Measurements from ENCODE around the gene TMX2. TPM values are rescaled to one million over a fixed set of nuclear protein-coding genes. Genes with fewer than 3 reads are reported as not detected.

Gene TMX2
- total RNA-seq, 1 experiment from 2014 or later = 93.9 TPM

DNA sequence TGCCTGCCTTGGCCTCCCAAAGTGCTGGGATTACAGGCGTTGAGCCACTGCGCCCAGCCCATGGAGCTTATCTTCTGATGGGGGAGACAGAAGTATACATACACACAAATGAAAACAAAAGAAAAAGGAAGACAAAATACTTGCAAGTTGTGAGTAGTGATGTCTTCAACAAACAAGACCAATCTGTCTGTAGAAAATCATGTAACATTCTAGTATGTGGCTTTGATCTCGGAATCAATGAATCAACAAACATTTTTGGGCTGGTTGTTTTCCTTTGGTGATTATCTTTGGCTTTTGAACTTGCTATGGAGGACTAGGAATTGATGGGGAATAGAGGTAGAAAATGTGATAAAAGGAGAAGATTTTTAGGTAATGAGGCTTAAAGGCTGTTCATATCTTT lies 45.8 kb downstream of the TMX2 start (continued):
- TF ChIP-seq, protein P1, sequence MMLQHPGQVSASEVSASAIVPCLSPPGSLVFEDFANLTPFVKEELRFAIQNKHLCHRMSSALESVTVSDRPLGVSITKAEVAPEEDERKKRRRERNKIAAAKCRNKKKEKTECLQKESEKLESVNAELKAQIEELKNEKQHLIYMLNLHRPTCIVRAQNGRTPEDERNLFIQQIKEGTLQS (IDR thresholded peaks at IDR 0.05) = no peak
- TF ChIP-seq, protein P2, sequence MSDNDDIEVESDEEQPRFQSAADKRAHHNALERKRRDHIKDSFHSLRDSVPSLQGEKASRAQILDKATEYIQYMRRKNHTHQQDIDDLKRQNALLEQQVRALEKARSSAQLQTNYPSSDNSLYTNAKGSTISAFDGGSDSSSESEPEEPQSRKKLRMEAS (IDR thresholded peaks at IDR 0.05) = no peak
- TF ChIP-seq POLR2A (IDR thresholded peaks at IDR 0.05; ENCODE audit: borderline replicate concordance, extremely low read depth, insufficient read depth, insufficient read length) = no peak
- no peak for TF ChIP-seq ELF1 (IDR thresholded peaks at IDR 0.05; ENCODE audit: borderline replicate concordance, low read depth)
- TF ChIP-seq JUND (IDR thresholded peaks at IDR 0.05) = no peak
- TF ChIP-seq SP1 (IDR thresholded peaks at IDR 0.05; ENCODE audit: low read depth) = no peak
- no peak for TF ChIP-seq RAD21 (IDR thresholded peaks at IDR 0.05; ENCODE audit: low read depth)
- no peak for TF ChIP-seq ZFX (IDR thresholded peaks at IDR 0.05)

DNA sequence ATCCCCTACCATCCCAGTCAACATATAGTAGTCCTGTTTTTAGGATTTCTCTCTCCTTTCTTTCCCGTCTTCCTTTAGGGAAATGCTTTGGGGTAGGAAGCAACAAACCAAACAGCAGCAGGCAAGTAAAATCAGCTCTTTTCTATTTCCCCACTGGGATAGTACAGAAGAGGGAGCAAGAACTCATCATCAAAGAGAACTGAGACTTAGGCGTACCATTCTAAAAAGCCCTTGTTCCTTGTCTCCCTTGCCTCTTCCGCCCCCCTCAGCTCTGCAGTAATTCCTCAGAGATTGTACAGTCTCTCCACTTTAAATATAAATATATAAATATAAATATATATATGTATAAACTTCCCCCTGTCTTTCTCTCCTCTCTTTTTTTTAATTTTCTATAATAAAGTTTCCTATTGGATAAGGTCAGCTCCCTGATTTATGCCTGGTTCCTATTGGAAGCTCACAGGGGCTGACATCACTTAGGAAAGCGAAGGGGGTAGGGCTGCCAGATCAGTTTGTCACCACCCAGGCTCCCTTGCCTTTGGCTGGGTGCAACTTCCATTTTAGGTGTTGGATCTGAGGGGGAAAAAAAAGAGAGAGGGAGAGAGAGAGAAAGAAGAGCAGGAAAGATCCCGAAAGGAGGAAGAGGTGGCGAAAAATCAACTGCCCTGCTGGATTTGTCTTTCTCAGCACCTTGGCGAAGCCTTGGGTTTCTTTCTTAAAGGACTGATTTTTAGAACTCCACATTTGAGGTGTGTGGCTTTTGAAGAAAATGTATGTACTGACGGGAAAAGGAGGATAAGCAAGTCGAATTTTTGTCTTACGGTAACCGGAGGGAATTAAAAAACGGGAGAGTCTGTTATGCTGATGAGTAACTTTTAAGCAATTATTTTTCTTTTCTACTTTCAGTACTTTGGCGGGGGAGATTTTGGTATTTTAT lies 49.2 kb downstream of the TMX2 start, which contains the start of gene CTNND1:
Gene CTNND1, plus strand, starts transcription at position 502 of the 934 bp plus-strand sequence. CDS start 29,677 bp downstream, outside the sequence.
- intact Hi-C loops (cut with micrococcal nuclease) = loop anchor here (1.0 to 2.0 kb wide), 2 partner anchors 17 to 38 kb away; no protein-coding TSS in a partner anchor
- CTCF ChIA-PET = interaction anchor here (1.5 to 7.4 kb wide), 4 partner anchors 10 to 38 kb away, joined by 3 to 47 read pairs (median 12); partner anchors contain the start of gene BTBD18
- TF ChIP-seq, protein P3, sequence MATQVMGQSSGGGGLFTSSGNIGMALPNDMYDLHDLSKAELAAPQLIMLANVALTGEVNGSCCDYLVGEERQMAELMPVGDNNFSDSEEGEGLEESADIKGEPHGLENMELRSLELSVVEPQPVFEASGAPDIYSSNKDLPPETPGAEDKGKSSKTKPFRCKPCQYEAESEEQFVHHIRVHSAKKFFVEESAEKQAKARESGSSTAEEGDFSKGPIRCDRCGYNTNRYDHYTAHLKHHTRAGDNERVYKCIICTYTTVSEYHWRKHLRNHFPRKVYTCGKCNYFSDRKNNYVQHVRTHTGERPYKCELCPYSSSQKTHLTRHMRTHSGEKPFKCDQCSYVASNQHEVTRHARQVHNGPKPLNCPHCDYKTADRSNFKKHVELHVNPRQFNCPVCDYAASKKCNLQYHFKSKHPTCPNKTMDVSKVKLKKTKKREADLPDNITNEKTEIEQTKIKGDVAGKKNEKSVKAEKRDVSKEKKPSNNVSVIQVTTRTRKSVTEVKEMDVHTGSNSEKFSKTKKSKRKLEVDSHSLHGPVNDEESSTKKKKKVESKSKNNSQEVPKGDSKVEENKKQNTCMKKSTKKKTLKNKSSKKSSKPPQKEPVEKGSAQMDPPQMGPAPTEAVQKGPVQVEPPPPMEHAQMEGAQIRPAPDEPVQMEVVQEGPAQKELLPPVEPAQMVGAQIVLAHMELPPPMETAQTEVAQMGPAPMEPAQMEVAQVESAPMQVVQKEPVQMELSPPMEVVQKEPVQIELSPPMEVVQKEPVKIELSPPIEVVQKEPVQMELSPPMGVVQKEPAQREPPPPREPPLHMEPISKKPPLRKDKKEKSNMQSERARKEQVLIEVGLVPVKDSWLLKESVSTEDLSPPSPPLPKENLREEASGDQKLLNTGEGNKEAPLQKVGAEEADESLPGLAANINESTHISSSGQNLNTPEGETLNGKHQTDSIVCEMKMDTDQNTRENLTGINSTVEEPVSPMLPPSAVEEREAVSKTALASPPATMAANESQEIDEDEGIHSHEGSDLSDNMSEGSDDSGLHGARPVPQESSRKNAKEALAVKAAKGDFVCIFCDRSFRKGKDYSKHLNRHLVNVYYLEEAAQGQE (IDR thresholded peaks at IDR 0.05; ENCODE audit: low read depth) = no peak
- TF ChIP-seq POLR2A (IDR thresholded peaks at IDR 0.05; ENCODE audit: borderline replicate concordance, extremely low read depth, insufficient read depth, insufficient read length) (peak; percentile 78), EGR1 (IDR thresholded peaks at IDR 0.05; ENCODE audit: low read depth) (no peak), SP1 (IDR thresholded peaks at IDR 0.05; ENCODE audit: low read depth) (peak; percentile 94), EZH2phosphoT487 (IDR thresholded peaks at IDR 0.05; ENCODE audit: borderline replicate concordance) (no peak), SRF (IDR thresholded peaks at IDR 0.05; ENCODE audit: low read depth) (peak; percentile 94), FOSL1 (IDR thresholded peaks at IDR 0.05; ENCODE audit: low read depth) (peak; percentile 8; the same call in 1 of the 2 replicates), RAD21 (IDR thresholded peaks at IDR 0.05; ENCODE audit: low read depth) (peak; percentile 15)
- TF ChIP-seq, protein P4, sequence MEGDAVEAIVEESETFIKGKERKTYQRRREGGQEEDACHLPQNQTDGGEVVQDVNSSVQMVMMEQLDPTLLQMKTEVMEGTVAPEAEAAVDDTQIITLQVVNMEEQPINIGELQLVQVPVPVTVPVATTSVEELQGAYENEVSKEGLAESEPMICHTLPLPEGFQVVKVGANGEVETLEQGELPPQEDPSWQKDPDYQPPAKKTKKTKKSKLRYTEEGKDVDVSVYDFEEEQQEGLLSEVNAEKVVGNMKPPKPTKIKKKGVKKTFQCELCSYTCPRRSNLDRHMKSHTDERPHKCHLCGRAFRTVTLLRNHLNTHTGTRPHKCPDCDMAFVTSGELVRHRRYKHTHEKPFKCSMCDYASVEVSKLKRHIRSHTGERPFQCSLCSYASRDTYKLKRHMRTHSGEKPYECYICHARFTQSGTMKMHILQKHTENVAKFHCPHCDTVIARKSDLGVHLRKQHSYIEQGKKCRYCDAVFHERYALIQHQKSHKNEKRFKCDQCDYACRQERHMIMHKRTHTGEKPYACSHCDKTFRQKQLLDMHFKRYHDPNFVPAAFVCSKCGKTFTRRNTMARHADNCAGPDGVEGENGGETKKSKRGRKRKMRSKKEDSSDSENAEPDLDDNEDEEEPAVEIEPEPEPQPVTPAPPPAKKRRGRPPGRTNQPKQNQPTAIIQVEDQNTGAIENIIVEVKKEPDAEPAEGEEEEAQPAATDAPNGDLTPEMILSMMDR (IDR thresholded peaks at IDR 0.05 in 2 of 3, conservative IDR thresholded peaks at IDR 0.05 in 1 of 3; ENCODE audit: borderline replicate concordance in 1 of 3, insufficient read depth in 1 of 3, low read depth in 2 of 3, low read length in 2 of 3) = 0 out of 6 replicates have a peak, but pooled peaks of 1 of the 3 experiments have one; percentile 3

More for the DNA sequence above, 49.2 kb downstream of the TMX2 start, which contains the start of gene CTNND1:
- BruUV-seq (replicated peaks) = no TSS peak
- Histone ChIP-seq H3K4me2 (ENCODE audit: low read length) (peak within 1 kb of the TSS; percentile 66), H4K20me1 (ENCODE audit: insufficient read depth) (no peaks in the 10 kb centered on the region), H3K4me1 (ENCODE audit: control insufficient read depth in 1 of 2, insufficient read depth in 2 of 2, low read length in 2 of 2) (peaks cover 15 to 28% of the 10 kb centered on the region in 2 experiments; a peak in 3 of 4 replicates), H3K9ac (ENCODE audit: low read length) (peak within 1 kb of the TSS; percentile 92), H3K27ac (ENCODE audit: low read depth, low read length) (peak within 1 kb of the TSS; percentile 83), H3K9me2 (ENCODE audit: insufficient read depth) (no peaks in the 10 kb centered on the region), H3K79me2 (ENCODE audit: insufficient read depth, low read length) (peaks cover 49% of the 10 kb centered on the region), H3K9me3 (ENCODE audit: control insufficient read depth in 1 of 2, insufficient read depth in 1 of 2, low read depth in 1 of 2, low read length in 2 of 2) (no peaks in the 10 kb centered on the region), H3K36me3 (ENCODE audit: control insufficient read depth in 1 of 2, insufficient read depth in 2 of 2, low read length in 2 of 2) (no peaks in the 10 kb centered on the region; a peak in 1 of 4 replicates), H3K27me3 (ENCODE audit: insufficient read depth, low read length) (no peaks in the 10 kb centered on the region), H3K4me3 (replicated peaks in 1 of 2; ENCODE audit: low read depth in 1 of 2, low read length in 2 of 2) (peak within 1 kb of the TSS; percentile 81 to 93), H2AFZ (ENCODE audit: low read depth, low read length, poor library complexity, severe bottlenecking) (no peak within 1 kb of the TSS)
- ChIA-PET POLR2A (interaction anchor here (0.5 to 4.9 kb wide), 14 partner anchors 10 to 49 kb away, joined by 3 to 31 read pairs (median 5); partner anchors contain the start of genes BTBD18, MED19, SELENOH and TMX2), RAD21 (ENCODE audit: low non-redundant PET in 1 of 2, low total read pairs in 2 of 2, uncharacterized antibody in 2 of 2, unreplicated experiment in 2 of 2) (interaction anchor here (0.9 to 1.8 kb wide), 6 partner anchors 10 to 39 kb away, joined by 3 to 7 read pairs (median 3); partner anchors contain the start of gene BTBD18 (in 1 of the 2))
- ATAC-seq (peak; percentile 97), DNase-seq (ENCODE audit: low read depth, low spot score) (peak; percentile 95)
